Measurements from ENCODE around the gene STK17B.

GRCh38 chr2:196195302-196195701 is 23.9 kb upstream of the STK17B start:
- TF ChIP-seq CTCF (IDR thresholded peaks at IDR 0.05; ENCODE audit: insufficient read depth, low read length, poor library complexity, severe bottlenecking): no peak
- no peak for TF ChIP-seq EZH2phosphoT487 (conservative IDR thresholded peaks at IDR 0.05; ENCODE audit: low read length)
